ENCODE results near the gene STARD9. TPM values are rescaled to one million over a fixed set of nuclear protein-coding genes. Genes with fewer than 3 reads are reported as not detected.
A peak's percentile ranks its signal among the peaks of the same experiment; 100 is the strongest.
"Not testable (repeated sequence)": the region's sequence is repeated elsewhere in the genome, so short reads cannot be mapped to it uniquely, and the experiment has no call there.

Gene STARD9
- total and polyA plus RNA-seq, 4 experiments from 2014 or later: 0.49 to 6.1 (median 4.5) TPM; not detected in 1

DNA sequence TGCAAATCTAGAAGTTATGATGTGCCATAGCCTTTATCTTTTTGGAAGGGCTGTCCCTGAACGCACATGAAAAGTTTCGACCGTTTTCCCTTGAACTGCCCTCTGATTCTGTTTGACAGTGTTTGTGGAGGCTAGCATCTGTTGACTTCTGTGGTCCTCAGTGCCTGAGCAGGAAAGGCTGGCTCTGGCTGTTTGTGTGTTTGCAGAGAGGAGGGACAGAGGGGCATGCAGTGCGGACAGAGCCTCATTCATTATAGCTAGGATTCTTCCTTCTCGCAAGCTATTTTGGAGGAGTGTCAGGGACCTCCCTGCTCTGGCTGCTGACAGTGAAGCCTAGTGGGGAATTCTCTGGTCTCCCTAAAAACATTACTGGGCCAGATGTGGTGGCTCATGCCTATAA, 97.0 kb downstream of the STARD9 start:
- POLR2A ChIA-PET (ENCODE audit: partially characterized antibody): no interaction called here
- no peaks in the 10 kb centered on the region for H3K36me3 ChIP-seq (ENCODE audit: insufficient read depth, low read length)
- Mint-ChIP-seq H3K4me3 (no peak overlapping the region), H3K9me3 (no peaks in the 10 kb centered on the region), H3K27me3 (no peaks in the 10 kb centered on the region), H3K27ac (no peak overlapping the region), H3K36me3 (peaks cover 0 to 22% of the 10 kb centered on the region in 2 donors), H3K4me1 (no peaks in the 10 kb centered on the region)
- no peaks in the 10 kb centered on the region for H3K4me1 ChIP-seq (ENCODE audit: insufficient read depth, low read length)
- no peaks in the 10 kb centered on the region for H3K27me3 ChIP-seq (ENCODE audit: insufficient read depth, low read length)
- no peak for DNase-seq
- H3K9me3 ChIP-seq (ENCODE audit: control insufficient read depth in 1 of 2, low read length in 2 of 2): no peaks in the 10 kb centered on the region
- intact Hi-C loops (cut with micrococcal nuclease): no loop called here
- CTCF ChIA-PET (ENCODE audit: partially characterized antibody): no interaction called here
- H3K4me3 ChIP-seq (ENCODE audit: low read length in 2 of 2): no peak overlapping the region
- H3K27ac ChIP-seq (ENCODE audit: low read depth, low read length): no peak overlapping the region

DNA sequence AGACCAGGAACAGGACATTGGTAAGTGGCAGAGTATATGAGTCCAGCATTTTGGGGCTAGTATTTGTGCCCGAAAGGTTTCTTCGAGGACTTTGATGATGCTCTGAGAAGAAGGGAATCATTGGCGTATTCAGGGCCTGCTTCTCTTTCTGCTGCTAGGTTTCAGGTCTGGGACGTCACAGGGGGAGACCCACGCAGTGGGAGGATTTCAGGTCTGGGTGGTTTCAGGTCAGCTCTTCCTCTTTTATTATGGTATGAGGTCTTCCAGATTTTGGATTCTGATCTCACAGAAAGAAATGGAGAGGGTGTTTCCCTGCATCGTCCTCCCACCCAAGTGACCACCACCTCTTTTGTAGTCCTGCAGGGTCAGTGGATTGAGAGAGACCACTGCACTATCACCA, 99.1 kb downstream of the STARD9 start:
- intact Hi-C loops (cut with micrococcal nuclease): no loop called here
- Histone ChIP-seq H3K27me3 (ENCODE audit: insufficient read depth, low read length) (no peaks in the 10 kb centered on the region), H3K27ac (ENCODE audit: low read depth, low read length) (no peak overlapping the region), H3K36me3 (ENCODE audit: insufficient read depth, low read length) (no peaks in the 10 kb centered on the region), H3K4me3 (ENCODE audit: low read length in 2 of 2) (no peak overlapping the region), H3K4me1 (ENCODE audit: insufficient read depth, low read length) (no peaks in the 10 kb centered on the region), H3K9me3 (ENCODE audit: control insufficient read depth in 1 of 2, low read length in 2 of 2) (no peaks in the 10 kb centered on the region)
- Mint-ChIP-seq H3K4me3 (no peak overlapping the region), H3K9me3 (peaks cover 0 to 1% (median 0%) of the 10 kb centered on the region in 8 donors), H3K36me3 (peaks cover 0 to 20% of the 10 kb centered on the region in 2 donors), H3K27ac (no peak overlapping the region), H3K4me1 (no peaks in the 10 kb centered on the region), H3K27me3 (no peaks in the 10 kb centered on the region)
- CTCF ChIA-PET (ENCODE audit: partially characterized antibody): no interaction called here
- POLR2A ChIA-PET (ENCODE audit: partially characterized antibody): no interaction called here
- no peak for DNase-seq

DNA sequence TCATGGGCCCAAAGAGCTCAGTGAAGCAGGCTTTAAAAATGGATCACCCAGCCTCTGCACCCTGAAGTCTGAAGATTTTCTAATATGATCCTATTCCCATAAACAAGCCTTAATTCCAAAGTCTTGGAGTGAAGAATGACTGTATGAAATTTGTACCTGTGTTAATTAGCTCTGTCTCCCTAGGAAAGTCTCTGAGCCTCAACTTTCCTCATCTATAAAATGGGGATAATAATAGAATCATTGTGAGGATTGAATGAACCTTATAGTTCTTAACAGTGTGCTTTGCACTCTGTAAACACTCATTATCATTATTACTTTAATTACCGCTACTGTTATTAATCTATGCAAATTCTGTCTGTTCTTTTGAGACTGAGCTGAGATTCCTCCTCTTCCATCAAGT, 99.6 kb downstream of the STARD9 start:
- Mint-ChIP-seq H3K4me3 (no peak overlapping the region), H3K27ac (peak overlapping the region in 1 of 7 donors; percentile 23), H3K27me3 (no peaks in the 10 kb centered on the region), H3K36me3 (peaks cover 0 to 19% of the 10 kb centered on the region in 2 donors), H3K4me1 (no peaks in the 10 kb centered on the region), H3K9me3 (peaks cover 0 to 1% (median 0%) of the 10 kb centered on the region in 8 donors)
- H3K27ac ChIP-seq (ENCODE audit: low read depth, low read length): no peak overlapping the region
- H3K9me3 ChIP-seq (ENCODE audit: control insufficient read depth in 1 of 2, low read length in 2 of 2): no peaks in the 10 kb centered on the region
- H3K36me3 ChIP-seq (ENCODE audit: insufficient read depth, low read length): no peaks in the 10 kb centered on the region
- no peak for DNase-seq
- no peaks in the 10 kb centered on the region for H3K4me1 ChIP-seq (ENCODE audit: insufficient read depth, low read length)
- H3K27me3 ChIP-seq (ENCODE audit: insufficient read depth, low read length): no peaks in the 10 kb centered on the region
- ChIA-PET POLR2A (ENCODE audit: partially characterized antibody) (no interaction called here), CTCF (ENCODE audit: partially characterized antibody) (interaction anchor here (0.5 kb wide), 1 partner anchor 231 kb away, joined by 3 read pairs; no protein-coding TSS in a partner anchor)
- intact Hi-C loops (cut with micrococcal nuclease): no loop called here
- no peak overlapping the region for H3K4me3 ChIP-seq (ENCODE audit: low read length in 2 of 2)

DNA sequence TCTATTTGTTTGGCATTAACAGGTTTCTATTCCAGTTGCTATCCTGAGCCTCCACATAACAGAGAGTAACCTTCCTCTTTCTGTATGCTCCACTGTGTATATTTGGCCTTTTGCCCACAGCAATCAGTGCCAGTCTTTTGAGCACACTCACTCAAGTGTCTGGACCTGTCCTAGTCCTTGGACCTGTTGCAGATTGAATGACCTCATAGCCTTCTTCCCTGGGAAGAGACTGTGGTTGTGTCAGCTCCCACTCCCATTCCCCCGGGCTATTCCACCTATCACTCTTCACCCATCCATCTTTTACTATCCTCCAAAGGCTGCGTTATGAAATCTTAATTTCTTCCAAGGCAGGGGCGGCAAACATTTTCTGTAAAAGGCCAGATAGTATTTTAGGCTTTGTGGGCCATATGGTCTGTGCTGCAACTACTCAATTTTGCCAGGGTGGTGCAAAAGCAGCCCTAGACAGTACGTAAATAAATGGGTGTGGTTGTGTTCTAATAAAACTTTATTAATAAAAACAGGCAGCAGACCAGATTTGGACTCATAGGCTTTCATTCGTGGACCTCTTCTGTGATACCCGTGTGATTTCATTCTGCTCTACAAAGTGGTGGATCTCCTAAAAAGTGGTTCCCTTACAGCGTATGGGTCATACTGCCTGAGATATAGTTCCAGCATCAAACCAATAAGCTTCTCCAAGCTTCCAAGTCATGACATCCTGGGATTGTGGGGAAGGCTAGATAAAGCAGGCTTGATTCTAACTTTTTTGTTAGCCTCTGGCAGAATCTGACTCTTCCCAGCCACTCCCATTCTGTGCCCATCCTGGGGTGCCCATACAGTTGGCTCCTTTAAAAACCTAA, 104.1 kb downstream of the STARD9 start:
- Histone ChIP-seq H3K4me1 (ENCODE audit: insufficient read depth, low read length) (no peaks in the 10 kb centered on the region), H3K27ac (ENCODE audit: low read depth, low read length) (no peak overlapping the region), H3K36me3 (ENCODE audit: insufficient read depth, low read length) (no peaks in the 10 kb centered on the region), H3K4me3 (ENCODE audit: low read length in 2 of 2) (no peak overlapping the region), H3K27me3 (ENCODE audit: insufficient read depth, low read length) (no peaks in the 10 kb centered on the region), H3K9me3 (ENCODE audit: control insufficient read depth in 1 of 2, low read length in 2 of 2) (no peaks in the 10 kb centered on the region)
- peaks cover 0 to 1% (median 0%) of the 10 kb centered on the region in 8 donors for H3K9me3 Mint-ChIP-seq
- H3K36me3 Mint-ChIP-seq: peaks cover 5 to 36% of the 10 kb centered on the region in 2 donors
- CTCF ChIA-PET (ENCODE audit: partially characterized antibody): no interaction called here
- intact Hi-C loops (cut with micrococcal nuclease): no loop called here
- no peaks in the 10 kb centered on the region for H3K27me3 Mint-ChIP-seq
- DNase-seq: no peak
- no peaks in the 10 kb centered on the region for H3K4me1 Mint-ChIP-seq
- H3K27ac Mint-ChIP-seq: peak overlapping the region in 1 of 7 donors; percentile 30
- no peak overlapping the region for H3K4me3 Mint-ChIP-seq
- POLR2A ChIA-PET (ENCODE audit: partially characterized antibody): no interaction called here

DNA sequence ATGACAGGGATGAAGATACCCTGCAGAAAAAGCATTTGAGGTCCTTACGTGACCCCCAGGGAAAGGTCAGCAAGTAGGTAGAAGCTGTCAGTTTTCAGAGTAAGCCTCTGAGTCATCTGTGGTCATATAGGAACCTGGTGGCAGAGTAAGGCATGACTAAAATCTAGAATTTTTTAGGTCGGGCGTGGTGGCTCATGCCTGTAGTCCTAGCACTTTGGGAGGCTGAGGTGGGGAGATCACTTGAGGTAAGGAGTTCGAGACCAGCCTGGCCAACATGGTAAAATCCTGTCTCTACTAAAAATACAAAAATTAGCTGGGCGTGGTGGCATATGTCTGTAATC, 104.7 kb downstream of the STARD9 start:
- H3K4me3 Mint-ChIP-seq; H3K4me1 Mint-ChIP-seq; H3K9me3 ChIP-seq (ENCODE audit: control insufficient read depth in 1 of 2, low read length in 2 of 2); H3K4me3 ChIP-seq (ENCODE audit: low read length in 2 of 2); POLR2A ChIA-PET (ENCODE audit: partially characterized antibody); H3K27me3 Mint-ChIP-seq; H3K9me3 Mint-ChIP-seq; DNase-seq; H3K36me3 ChIP-seq (ENCODE audit: insufficient read depth, low read length); H3K27me3 ChIP-seq (ENCODE audit: insufficient read depth, low read length); intact Hi-C loops (cut with micrococcal nuclease); H3K4me1 ChIP-seq (ENCODE audit: insufficient read depth, low read length); H3K27ac Mint-ChIP-seq; CTCF ChIA-PET (ENCODE audit: partially characterized antibody); H3K27ac ChIP-seq (ENCODE audit: low read depth, low read length): not testable (repeated sequence)
- peaks cover 5 to 31% of the 10 kb centered on the region in 2 donors for H3K36me3 Mint-ChIP-seq

DNA sequence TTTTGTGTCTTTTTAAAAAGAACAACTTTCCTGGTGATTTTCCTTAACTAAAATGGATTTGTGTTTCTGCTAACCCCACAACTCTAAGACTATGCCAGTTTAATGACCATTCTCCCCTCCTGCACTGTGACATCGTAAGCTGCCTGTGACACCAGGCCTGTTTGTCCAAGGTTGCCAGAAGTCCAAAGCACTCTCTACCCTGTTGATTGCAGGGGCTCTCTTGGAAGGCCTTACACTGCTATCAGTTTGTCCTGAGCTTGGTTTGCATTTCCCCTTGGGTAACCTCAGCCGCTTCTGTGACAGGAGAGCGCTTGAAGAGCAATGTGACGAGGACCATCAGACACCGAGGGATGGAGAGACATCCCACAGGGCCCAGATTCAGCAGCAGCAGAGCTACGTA, 105.7 kb downstream of the STARD9 start:
- Mint-ChIP-seq H3K4me1 (no peaks in the 10 kb centered on the region), H3K27me3 (no peaks in the 10 kb centered on the region), H3K4me3 (no peak overlapping the region), H3K9me3 (peaks cover 0 to 1% (median 0%) of the 10 kb centered on the region in 8 donors), H3K36me3 (peaks cover 5 to 25% of the 10 kb centered on the region in 2 donors), H3K27ac (no peak overlapping the region)
- no peaks in the 10 kb centered on the region for H3K36me3 ChIP-seq (ENCODE audit: insufficient read depth, low read length)
- H3K27me3 ChIP-seq (ENCODE audit: insufficient read depth, low read length): no peaks in the 10 kb centered on the region
- DNase-seq: no peak
- no peak overlapping the region for H3K27ac ChIP-seq (ENCODE audit: low read depth, low read length)
- H3K4me1 ChIP-seq (ENCODE audit: insufficient read depth, low read length): no peaks in the 10 kb centered on the region
- ChIA-PET POLR2A (ENCODE audit: partially characterized antibody) (no interaction called here), CTCF (ENCODE audit: partially characterized antibody) (no interaction called here)
- no peaks in the 10 kb centered on the region for H3K9me3 ChIP-seq (ENCODE audit: control insufficient read depth in 1 of 2, low read length in 2 of 2)
- intact Hi-C loops (cut with micrococcal nuclease): no loop called here
- H3K4me3 ChIP-seq (ENCODE audit: low read length in 2 of 2): no peak overlapping the region

DNA sequence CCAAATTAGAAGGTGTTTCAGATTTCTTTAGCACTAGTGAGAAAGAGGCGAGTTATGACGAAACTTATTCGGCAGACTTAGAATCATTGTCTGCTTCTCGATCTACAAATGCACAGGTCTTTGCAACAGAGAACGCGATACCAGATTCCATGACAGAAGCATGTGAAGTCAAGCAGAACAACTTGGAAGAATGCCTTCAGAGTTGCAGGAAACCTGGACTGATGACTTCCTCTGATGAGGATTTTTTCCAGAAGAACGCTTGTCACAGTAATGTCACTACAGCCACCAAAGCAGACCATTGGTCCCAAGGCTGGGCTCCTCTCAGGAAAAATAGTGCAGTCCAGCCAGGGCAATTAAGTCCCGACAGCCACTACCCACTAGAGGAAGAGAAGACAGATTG, 110.9 kb downstream of the STARD9 start:
- Histone ChIP-seq H3K4me1 (ENCODE audit: insufficient read depth, low read length) (no peaks in the 10 kb centered on the region), H3K36me3 (ENCODE audit: insufficient read depth, low read length) (no peaks in the 10 kb centered on the region), H3K27me3 (ENCODE audit: insufficient read depth, low read length) (no peaks in the 10 kb centered on the region), H3K9me3 (ENCODE audit: control insufficient read depth in 1 of 2, low read length in 2 of 2) (no peaks in the 10 kb centered on the region), H3K4me3 (ENCODE audit: low read length in 2 of 2) (no peak overlapping the region), H3K27ac (ENCODE audit: low read depth, low read length) (no peak overlapping the region)
- Mint-ChIP-seq H3K4me3 (no peak overlapping the region), H3K4me1 (no peaks in the 10 kb centered on the region), H3K27me3 (no peaks in the 10 kb centered on the region), H3K9me3 (no peaks in the 10 kb centered on the region), H3K27ac (no peak overlapping the region), H3K36me3 (peaks cover 5 to 20% of the 10 kb centered on the region in 2 donors)
- CTCF ChIA-PET (ENCODE audit: partially characterized antibody): no interaction called here
- no peak for DNase-seq
- POLR2A ChIA-PET (ENCODE audit: partially characterized antibody): no interaction called here
- intact Hi-C loops (cut with micrococcal nuclease): no loop called here

Data from CD4-positive, alpha-beta memory T cell (primary cell).